H1 (cell line): ENCODE data around the gene MUC4. TPM values are rescaled to one million over a fixed set of nuclear protein-coding genes. Genes with fewer than 3 reads are reported as not detected.

Source experiments
- CTCF ChIA-PET: fragments of 300-600 bp; sonication (Branson Sonifier 250); formaldehyde crosslinking; loops from one replicate; lab custom pipeline; 2021; ENCODE audit not compliant: partially characterized antibody; lab: Charles Lee
- POLR2A ChIA-PET: fragments of 300-600 bp; sonication (Branson Sonifier 250); formaldehyde crosslinking; loops from one replicate; lab custom pipeline; 2021; ENCODE audit warnings: inconsistent platforms; ENCODE audit not compliant: partially characterized antibody; lab: Charles Lee
- DNase-seq, 2 experiments: peaks; one replicate each; pipeline versions ENCODE4 v3.0.0 to v3.0.0-alpha.2; 2010 to 2022; ENCODE audit warnings: low spot score in 2 of 2, low read depth in 1 of 2, mixed read lengths in 1 of 2
- FAIRE-seq: peaks from 2 replicates; lab custom pipeline; 2011; peaks lifted over from hg19 to GRCh38; lab: Jason Lieb, UNC
- H2AFZ ChIP-seq: 2 replicates; pipeline ENCODE4 v1.8.1; 2012; ENCODE audit warnings: low read length, inconsistent platforms
- H2AK5ac ChIP-seq: 2 replicates; pipeline ENCODE4 v1.6.1; 2013; ENCODE audit warnings: low read depth, low read length
- H2BK120ac ChIP-seq: replicated peaks from 2 replicates; pipeline ENCODE3; 2013; ENCODE audit warnings: low read depth, low read length, inconsistent platforms
- H2BK12ac ChIP-seq: 2 replicates; pipeline ENCODE4 v1.6.1; 2013; ENCODE audit warnings: low read depth, low read length
- H2BK15ac ChIP-seq: 2 replicates; pipeline ENCODE4 v1.6.1; 2013; ENCODE audit warnings: low read length
- H2BK20ac ChIP-seq: 2 replicates; pipeline ENCODE4 v1.6.1; 2013; ENCODE audit warnings: low read length
- H2BK5ac ChIP-seq: 2 replicates; pipeline ENCODE4 v1.6.1; 2013; ENCODE audit warnings: low read depth, low read length
- H3K14ac ChIP-seq: 2 replicates; pipeline ENCODE4 v1.6.1; 2013; ENCODE audit warnings: inconsistent platforms; ENCODE audit not compliant: insufficient read length
- H3K18ac ChIP-seq: 2 replicates; pipeline ENCODE4 v1.6.1; 2013; ENCODE audit warnings: low read length; ENCODE audit errors: extremely low read depth
- H3K23ac ChIP-seq: 2 replicates; pipeline ENCODE4 v1.6.1; 2013; ENCODE audit warnings: inconsistent platforms; ENCODE audit not compliant: insufficient read length
- H3K23me2 ChIP-seq: 2 replicates; pipeline ENCODE4 v1.6.1; 2013; ENCODE audit warnings: low read depth, low read length
- H3K27ac ChIP-seq: 2 replicates; pipeline ENCODE4 v1.6.1; 2011; ENCODE audit warnings: low read depth, low read length, inconsistent platforms
- H3K27me3 ChIP-seq, 4 experiments: replicated peaks in 1 of 4; 1 replicate in 1 of 4; 2 replicates in 3 of 4; pipeline versions ENCODE4 v1.6.1 to v1.8.1; 2011 to 2013; ENCODE audit warnings: low read length in 3 of 4, mild to moderate bottlenecking in 3 of 4, inconsistent platforms in 2 of 4, mixed read lengths in 2 of 4, moderate library complexity in 1 of 4; ENCODE audit not compliant: control insufficient read depth in 3 of 4, insufficient read depth in 3 of 4; ENCODE audit errors: extremely low read depth in 1 of 4
- H3K36me3 ChIP-seq, 4 experiments: 2 replicates each; pipeline versions ENCODE4 v1.6.1 to v1.8.1; 2011 to 2013; ENCODE audit warnings: mild to moderate bottlenecking in 4 of 4, low read length in 3 of 4, moderate library complexity in 2 of 4, control low read depth in 1 of 4, inconsistent platforms in 1 of 4; ENCODE audit not compliant: insufficient read depth in 4 of 4, control insufficient read depth in 2 of 4
- H3K4ac ChIP-seq: replicated peaks from 2 replicates; pipeline ENCODE3; 2013; ENCODE audit warnings: low read length, low read depth, mixed read lengths, inconsistent platforms; ENCODE audit not compliant: insufficient read length
- H3K4me1 ChIP-seq, 4 experiments: replicated peaks in 1 of 4; 1 replicate in 1 of 4; 2 replicates in 3 of 4; pipeline versions ENCODE4 v1.6.1 to v1.8.1; 2011 to 2013; ENCODE audit warnings: low read length in 3 of 4, inconsistent platforms in 2 of 4, mixed read lengths in 1 of 4; ENCODE audit not compliant: insufficient read depth in 4 of 4, control insufficient read depth in 3 of 4
- H3K4me2 ChIP-seq, 2 experiments: 2 replicates each; pipeline versions ENCODE4 v1.6.1 to v1.8.1; 2011 to 2013; ENCODE audit warnings: low read depth in 2 of 2, low read length in 2 of 2, control low read depth in 1 of 2, inconsistent platforms in 1 of 2, mild to moderate bottlenecking in 1 of 2; ENCODE audit not compliant: insufficient read depth in 1 of 2
- H3K4me3 ChIP-seq, 4 experiments: fragments of 200-600, 300-600 bp in 1 of 4; sonication (generic), shearing (Covaris generic), sonication (Bioruptor Twin) in 1 of 4; 2 replicates each; pipeline versions ENCODE4 v1.5.1 to v1.8.1; 2011 to 2016; ENCODE audit warnings: low read length in 4 of 4, low read depth in 3 of 4, control low read depth in 2 of 4, inconsistent platforms in 2 of 4, mild to moderate bottlenecking in 2 of 4, mixed read lengths in 1 of 4, moderate library complexity in 1 of 4; ENCODE audit not compliant: insufficient read depth in 2 of 4; ENCODE audit errors: extremely low read depth in 1 of 4
- H3K56ac ChIP-seq: replicated peaks from 2 replicates; pipeline ENCODE3; 2013; ENCODE audit warnings: low read depth, mild to moderate bottlenecking, mixed read lengths, low read length, inconsistent platforms; ENCODE audit not compliant: insufficient read length
- H3K79me1 ChIP-seq: 2 replicates; pipeline ENCODE4 v1.6.1; 2013; ENCODE audit warnings: low read depth, low read length, control low read depth
- H3K79me2 ChIP-seq, 2 experiments: 2 replicates each; pipeline versions ENCODE4 v1.6.1 to v1.8.1; 2012 to 2013; ENCODE audit warnings: low read length in 2 of 2, mild to moderate bottlenecking in 2 of 2, inconsistent platforms in 1 of 2; ENCODE audit not compliant: insufficient read depth in 2 of 2, control insufficient read depth in 1 of 2
- H3K9ac ChIP-seq, 4 experiments: replicated peaks in 1 of 4; 1 replicate in 1 of 4; 2 replicates in 3 of 4; pipeline versions ENCODE4 v1.6.1 to v1.8.1; 2011 to 2013; ENCODE audit warnings: low read depth in 3 of 4, low read length in 3 of 4, control low read depth in 2 of 4, mild to moderate bottlenecking in 2 of 4, moderate library complexity in 2 of 4, inconsistent platforms in 1 of 4; ENCODE audit errors: extremely low read depth in 1 of 4
- H3K9me3 ChIP-seq, 2 experiments: 2 replicates each; pipeline versions ENCODE4 v1.6.1 to v1.8.1; 2012 to 2013; ENCODE audit warnings: mild to moderate bottlenecking in 2 of 2, moderate library complexity in 2 of 2, control low read depth in 1 of 2, inconsistent platforms in 1 of 2, low read depth in 1 of 2, low read length in 1 of 2, mixed read lengths in 1 of 2; ENCODE audit not compliant: insufficient read depth in 2 of 2
- H4K20me1 ChIP-seq, 2 experiments: replicated peaks in 1 of 2; 2 replicates each; pipeline versions ENCODE3 to v1.8.1; 2011 to 2013; ENCODE audit warnings: inconsistent platforms in 2 of 2, low read length in 2 of 2, mild to moderate bottlenecking in 1 of 2; ENCODE audit not compliant: insufficient read depth in 2 of 2, control insufficient read depth in 1 of 2
- H4K5ac ChIP-seq: 2 replicates; pipeline ENCODE4 v1.6.1; 2013; ENCODE audit warnings: low read length, low read depth, mixed read lengths, inconsistent platforms; ENCODE audit not compliant: insufficient read length
- H4K8ac ChIP-seq: 2 replicates; pipeline ENCODE4 v1.8.0; 2013; ENCODE audit warnings: mild to moderate bottlenecking, moderate library complexity, low read length, inconsistent platforms; ENCODE audit not compliant: insufficient read depth; ENCODE audit errors: extremely low read depth
- H4K91ac ChIP-seq: replicated peaks from 2 replicates; pipeline ENCODE3; 2013; ENCODE audit warnings: low read length, mixed read lengths, inconsistent platforms; ENCODE audit not compliant: insufficient read length
- RFX5 ChIP-seq: IDR thresholded peaks from 2 replicates; pipeline ENCODE4 v1.6.1; 2011; ENCODE audit warnings: low read depth, low read length, improper control_type of control experiment, borderline replicate concordance
- SAP30 ChIP-seq: fragments of 300-600 bp; sonication (generic); IDR thresholded peaks from 2 replicates; pipeline ENCODE4 v1.7.1; 2012; ENCODE audit warnings: low read length, moderate library complexity, mild to moderate bottlenecking, inconsistent platforms; ENCODE audit not compliant: insufficient read depth, insufficient replicate concordance
- TEAD4 ChIP-seq: IDR thresholded peaks from 2 replicates; pipeline ENCODE4 v1.6.1; 2012; ENCODE audit warnings: low read depth, low read length, inconsistent platforms, mixed read lengths
- WGBS, 2 experiments: shearing (Covaris generic) in 1 of 2; methylation state at CpG; one replicate each; pipeline versions ENCODE4 v1.1.6 to v1.1.7; 2013 to 2015; ENCODE audit warnings: low lambda C conversion rate in 2 of 2, mixed read lengths in 2 of 2, inconsistent platforms in 1 of 2, low coverage in 1 of 2, missing lambda C conversion rate in 1 of 2; ENCODE audit not compliant: insufficient replicate concordance in 2 of 2, insufficient coverage in 1 of 2, insufficient read length in 1 of 2; ENCODE audit errors: extremely low coverage in 1 of 2, missing lambda C conversion rate in 1 of 2; 5-methylcytosine and 5-hydroxymethylcytosine counted together
- polyA plus RNA-seq, 7 experiments: library from polyadenylated mRNA; depleted of rRNA in 3 of 7; stranded (reverse) in 5 of 7; unstranded in 2 of 7; fragments of >200 nt in 5 of 7; fragments of 200-250 nt in 2 of 7; gene quantifications; 1 replicate in 5 of 7; 2 replicates in 1 of 7; 4 replicates in 1 of 7; pipeline versions ENCODE4 v1.2.1 to v1.2.3, GENCODE V29; 2011 to 2013; ENCODE audit warnings: missing spikeins in 2 of 7, mixed read lengths in 2 of 7
- total RNA-seq: library from RNA; stranded (reverse); fragmentation: NEBNext Ultra II Directional; extraction: Animal tissue kit (Norgen Biotek cat#: 25700); gene quantifications from 2 replicates; pipeline ENCODE4 v1.2.1, GENCODE V29; 2021

Gene MUC4
- total and polyA plus RNA-seq, 2 of the 8 experiments (the other 6 are each of a cell fraction or from before 2014, with no cell fraction given): 0.89 to 2.0 TPM

DNA sequence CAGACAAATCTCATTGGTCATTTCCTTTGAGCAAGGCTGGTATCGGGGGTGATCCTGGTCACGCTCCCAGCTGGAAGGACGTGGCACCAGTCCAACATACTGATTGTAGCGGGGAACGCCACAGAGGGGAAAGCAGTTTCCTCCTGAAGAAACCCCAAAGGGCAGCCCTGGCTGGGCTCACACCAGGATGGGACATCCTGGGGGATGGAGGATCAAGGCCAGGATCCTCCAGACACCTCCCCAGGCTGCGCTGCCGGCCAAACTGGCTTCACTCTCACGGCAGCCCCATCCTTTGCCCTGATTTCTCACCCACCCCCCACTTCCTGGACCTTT lies 54.3 kb downstream of the MUC4 start:
- Histone ChIP-seq H2BK12ac (no peak overlapping the region), H3K79me1 (no peaks in the 10 kb centered on the region), H3K9me3 (no peaks in the 10 kb centered on the region), H3K4me3 (no peak overlapping the region), H3K4me1 (peaks cover 0 to 10% (median 5%) of the 10 kb centered on the region in 4 experiments; a peak in 3 of 7 replicates), H3K36me3 (no peaks in the 10 kb centered on the region), H3K18ac (no peak overlapping the region), H3K4ac (no peak overlapping the region), H4K5ac (no peak overlapping the region), H2AK5ac (no peak overlapping the region), H2BK120ac (no peak overlapping the region), H3K4me2 (no peak overlapping the region), H3K27ac (no peak overlapping the region), H4K8ac (no peak overlapping the region), H2BK20ac (no peak overlapping the region), H3K79me2 (no peaks in the 10 kb centered on the region), H2AFZ (no peak overlapping the region), H2BK5ac (no peak overlapping the region), H4K20me1 (no peaks in the 10 kb centered on the region), H3K23me2 (no peaks in the 10 kb centered on the region), H4K91ac (no peak overlapping the region), H2BK15ac (no peak overlapping the region), H3K9ac (no peak overlapping the region), H3K23ac (no peak overlapping the region), H3K27me3 (no peaks in the 10 kb centered on the region; a peak in 1 of 7 replicates), H3K56ac (no peak overlapping the region), H3K14ac (no peak overlapping the region)
- no peak for DNase-seq
- WGBS, 2 experiments: 84% methylated on average over 8 of the region's 8 CpGs; no CpG with 5 or more reads in 1 of the 2 experiments
- CTCF ChIA-PET: interaction anchor here (1.0 kb wide), 1 partner anchor 137 kb away, joined by 3 read pairs; no protein-coding TSS in a partner anchor
- FAIRE-seq: no peak
- TF ChIP-seq SAP30 (no peak), RFX5 (no peak), TEAD4 (no peak)
- POLR2A ChIA-PET: no interaction called here
